GM23338 (cell line): ENCODE data around the gene PCSK5.

Experiments used
- EZH2 ChIP-seq: fragments of 200-600 bp; sonication (generic); IDR thresholded peaks from one replicate; pipeline ENCODE4 v1.8.0; 2017; ENCODE audit warnings: antibody characterized with exemption, mild to moderate bottlenecking, low read depth; ENCODE audit not compliant: unreplicated experiment
- POLR2AphosphoS5 ChIP-seq: IDR thresholded peaks from 2 replicates; pipeline ENCODE4 v1.6.1; 2016; ENCODE audit warnings: antibody characterized with exemption, low read depth
- TF ChIP-seq, protein P1 (sequence below), 2 experiments: fragments of 200-600 bp in 1 of 2; sonication (generic) in 1 of 2; conservative IDR thresholded peaks; 2 replicates each; pipeline versions ENCODE4 v1.5.1 to v1.6.1; 2016 to 2017; ENCODE audit warnings: antibody characterized with exemption in 2 of 2, low read depth in 2 of 2, mild to moderate bottlenecking in 2 of 2, moderate library complexity in 1 of 2

DNA sequence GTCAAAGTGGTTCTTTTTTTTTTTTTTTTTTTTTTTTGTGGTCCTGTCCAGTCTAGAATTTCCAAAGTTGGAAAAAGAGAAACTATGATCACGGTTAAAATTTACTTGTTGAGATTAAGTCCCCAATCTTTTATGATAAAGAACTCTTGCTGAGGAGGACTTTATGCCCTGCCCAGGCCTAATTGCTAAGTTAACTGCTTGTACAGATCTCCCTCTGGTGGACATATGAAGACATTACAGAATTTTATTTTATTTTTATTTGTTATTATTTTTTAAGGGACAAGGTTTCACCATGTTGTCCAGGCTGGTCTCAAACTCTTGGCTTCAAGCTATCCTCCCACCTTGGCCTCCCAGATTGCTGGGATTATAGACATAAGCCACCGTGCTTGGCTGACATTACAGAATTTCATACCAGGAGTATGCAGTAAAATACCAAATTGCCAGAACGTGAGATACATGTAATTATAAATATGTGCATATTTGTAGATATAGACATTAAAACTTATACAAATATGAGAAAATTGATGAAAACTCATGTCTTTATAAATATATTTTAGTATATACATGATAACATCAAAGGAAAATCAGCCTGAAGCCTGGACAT, 412.6 kb downstream of the PCSK5 start:
- TF ChIP-seq, protein P1, sequence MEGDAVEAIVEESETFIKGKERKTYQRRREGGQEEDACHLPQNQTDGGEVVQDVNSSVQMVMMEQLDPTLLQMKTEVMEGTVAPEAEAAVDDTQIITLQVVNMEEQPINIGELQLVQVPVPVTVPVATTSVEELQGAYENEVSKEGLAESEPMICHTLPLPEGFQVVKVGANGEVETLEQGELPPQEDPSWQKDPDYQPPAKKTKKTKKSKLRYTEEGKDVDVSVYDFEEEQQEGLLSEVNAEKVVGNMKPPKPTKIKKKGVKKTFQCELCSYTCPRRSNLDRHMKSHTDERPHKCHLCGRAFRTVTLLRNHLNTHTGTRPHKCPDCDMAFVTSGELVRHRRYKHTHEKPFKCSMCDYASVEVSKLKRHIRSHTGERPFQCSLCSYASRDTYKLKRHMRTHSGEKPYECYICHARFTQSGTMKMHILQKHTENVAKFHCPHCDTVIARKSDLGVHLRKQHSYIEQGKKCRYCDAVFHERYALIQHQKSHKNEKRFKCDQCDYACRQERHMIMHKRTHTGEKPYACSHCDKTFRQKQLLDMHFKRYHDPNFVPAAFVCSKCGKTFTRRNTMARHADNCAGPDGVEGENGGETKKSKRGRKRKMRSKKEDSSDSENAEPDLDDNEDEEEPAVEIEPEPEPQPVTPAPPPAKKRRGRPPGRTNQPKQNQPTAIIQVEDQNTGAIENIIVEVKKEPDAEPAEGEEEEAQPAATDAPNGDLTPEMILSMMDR (conservative IDR thresholded peaks at IDR 0.05; ENCODE audit: low read depth in 2 of 2): peak; percentile 65 to 71
- TF ChIP-seq POLR2AphosphoS5 (no peak), EZH2 (no peak)
